ENCODE data around the gene VEZT.

GRCh38 chr12:95342008-95342407 lies 124.4 kb downstream of the VEZT start:
- TF ChIP-seq ESRRG (CRISPR knock-in tag; IDR thresholded peaks at IDR 0.05) = no peak
- TF ChIP-seq ZFP3 (CRISPR knock-in tag; IDR thresholded peaks at IDR 0.05) = no peak
- TF ChIP-seq, protein P1, sequence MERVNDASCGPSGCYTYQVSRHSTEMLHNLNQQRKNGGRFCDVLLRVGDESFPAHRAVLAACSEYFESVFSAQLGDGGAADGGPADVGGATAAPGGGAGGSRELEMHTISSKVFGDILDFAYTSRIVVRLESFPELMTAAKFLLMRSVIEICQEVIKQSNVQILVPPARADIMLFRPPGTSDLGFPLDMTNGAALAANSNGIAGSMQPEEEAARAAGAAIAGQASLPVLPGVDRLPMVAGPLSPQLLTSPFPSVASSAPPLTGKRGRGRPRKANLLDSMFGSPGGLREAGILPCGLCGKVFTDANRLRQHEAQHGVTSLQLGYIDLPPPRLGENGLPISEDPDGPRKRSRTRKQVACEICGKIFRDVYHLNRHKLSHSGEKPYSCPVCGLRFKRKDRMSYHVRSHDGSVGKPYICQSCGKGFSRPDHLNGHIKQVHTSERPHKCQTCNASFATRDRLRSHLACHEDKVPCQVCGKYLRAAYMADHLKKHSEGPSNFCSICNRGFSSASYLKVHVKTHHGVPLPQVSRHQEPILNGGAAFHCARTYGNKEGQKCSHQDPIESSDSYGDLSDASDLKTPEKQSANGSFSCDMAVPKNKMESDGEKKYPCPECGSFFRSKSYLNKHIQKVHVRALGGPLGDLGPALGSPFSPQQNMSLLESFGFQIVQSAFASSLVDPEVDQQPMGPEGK (CRISPR knock-in tag; IDR thresholded peaks at IDR 0.05; ENCODE audit: borderline replicate concordance) = no peak
- no peak for TF ChIP-seq ZFP30 (CRISPR knock-in tag; IDR thresholded peaks at IDR 0.05)
- no peak for TF ChIP-seq TCF4 (CRISPR knock-in tag; IDR thresholded peaks at IDR 0.05; ENCODE audit: borderline replicate concordance)
- TF ChIP-seq ZC3H10 (CRISPR knock-in tag; IDR thresholded peaks at IDR 0.05) = no peak
- no peak for TF ChIP-seq PPARA (CRISPR knock-in tag; IDR thresholded peaks at IDR 0.05; ENCODE audit: borderline replicate concordance)
- no peak for TF ChIP-seq RARB (CRISPR knock-in tag; IDR thresholded peaks at IDR 0.05)
- TF ChIP-seq SNAI2 (CRISPR knock-in tag; IDR thresholded peaks at IDR 0.05) = no peak
- no peak for TF ChIP-seq GLIS3 (CRISPR knock-in tag; IDR thresholded peaks at IDR 0.05)
- TF ChIP-seq, protein P2, sequence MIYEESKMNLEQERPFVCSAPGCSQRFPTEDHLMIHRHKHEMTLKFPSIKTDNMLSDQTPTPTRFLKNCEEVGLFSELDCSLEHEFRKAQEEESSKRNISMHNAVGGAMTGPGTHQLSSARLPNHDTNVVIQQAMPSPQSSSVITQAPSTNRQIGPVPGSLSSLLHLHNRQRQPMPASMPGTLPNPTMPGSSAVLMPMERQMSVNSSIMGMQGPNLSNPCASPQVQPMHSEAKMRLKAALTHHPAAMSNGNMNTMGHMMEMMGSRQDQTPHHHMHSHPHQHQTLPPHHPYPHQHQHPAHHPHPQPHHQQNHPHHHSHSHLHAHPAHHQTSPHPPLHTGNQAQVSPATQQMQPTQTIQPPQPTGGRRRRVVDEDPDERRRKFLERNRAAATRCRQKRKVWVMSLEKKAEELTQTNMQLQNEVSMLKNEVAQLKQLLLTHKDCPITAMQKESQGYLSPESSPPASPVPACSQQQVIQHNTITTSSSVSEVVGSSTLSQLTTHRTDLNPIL (CRISPR knock-in tag; IDR thresholded peaks at IDR 0.05; ENCODE audit: low read depth) = no peak
- no peak for TF ChIP-seq ARNTL (CRISPR knock-in tag; IDR thresholded peaks at IDR 0.05; ENCODE audit: borderline replicate concordance, low read depth)
- no peak for TF ChIP-seq ZNF565 (CRISPR knock-in tag; conservative IDR thresholded peaks at IDR 0.05; ENCODE audit: low read depth)

All from SK-N-SH treated with all-trans-retinoic acid at 6 μM for 48 hours (cell line).